HFF-Myc (cell line): ENCODE data around the gene REC114.

Experiments
- DNase-seq: peaks from one replicate; pipeline ENCODE4 v3.0.0-alpha.2; 2011; ENCODE audit warnings: low read depth; ENCODE audit errors: extremely low read depth
- H3K4me3 ChIP-seq: replicated peaks from 2 replicates; pipeline ENCODE4 v1.5.1; 2011; ENCODE audit warnings: low read depth, mild to moderate bottlenecking, control low read depth, low read length
- CTCF ChIP-seq: IDR thresholded peaks from 2 replicates; pipeline ENCODE4 v1.5.1; 2012; ENCODE audit warnings: mild to moderate bottlenecking, low read depth, low read length, control low read depth; ENCODE audit errors: missing control alignments

The REC114 gene

GRCh38 chr15:73558529-73558928, 115.6 kb downstream of the REC114 start:
- TF ChIP-seq CTCF = no peak

GRCh38 chr15:73560501-73561117, 117.6 kb downstream of the REC114 start:
- H3K4me3 ChIP-seq = no peak overlapping the region
- TF ChIP-seq CTCF = peak; percentile 38
- DNase-seq = peak; percentile 44

More at GRCh38 chr15:73558529-73558928, 115.6 kb downstream of the REC114 start:
- H3K4me3 ChIP-seq = no peak overlapping the region
- DNase-seq = no peak

- peak; percentile 52 for DNase-seq
- H3K4me3 ChIP-seq = no peak overlapping the region
- peak; percentile 30 for TF ChIP-seq CTCF
These were observed 121.3 kb downstream of the REC114 start for GRCh38 chr15:73564255-73564654.

GRCh38 chr15:73567020-73567419, 124.1 kb downstream of the REC114 start:
- TF ChIP-seq CTCF = no peak
- no peak overlapping the region for H3K4me3 ChIP-seq
- no peak for DNase-seq

- no peak for TF ChIP-seq CTCF
- no peak overlapping the region for H3K4me3 ChIP-seq
- DNase-seq = no peak
These were observed 125.8 kb downstream of the REC114 start for GRCh38 chr15:73568564-73569280.

- no peak overlapping the region for H3K4me3 ChIP-seq
- no peak for DNase-seq
- no peak for TF ChIP-seq CTCF
These were observed 126.4 kb downstream of the REC114 start for GRCh38 chr15:73569361-73569760.
